ENCODE data around the gene CD163.

DNA sequence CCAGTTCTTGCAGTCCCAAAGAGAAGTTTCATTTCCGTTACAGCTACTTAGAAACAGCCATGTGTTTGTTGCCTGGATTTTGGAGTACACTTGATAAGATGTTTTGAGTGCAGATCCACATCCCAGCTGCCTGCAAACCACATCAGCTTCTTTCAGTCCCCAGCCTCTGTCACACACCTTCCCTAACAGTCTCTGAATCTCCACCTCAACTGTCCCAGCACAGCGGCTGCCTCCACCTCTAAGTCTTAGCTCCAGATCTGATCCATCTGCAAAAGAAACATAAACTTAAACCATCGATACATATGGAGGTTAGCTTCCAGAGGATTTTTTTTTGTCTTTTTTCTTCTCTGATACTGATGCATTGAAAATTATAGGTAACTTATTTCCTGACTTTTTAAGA is 8.4 kb downstream of the CD163 start:
- TF ChIP-seq POLR2AphosphoS5 (IDR thresholded peaks at IDR 0.05; ENCODE audit: low read depth, low read length) (no peak), POLR2A (IDR thresholded peaks at IDR 0.05; ENCODE audit: low read depth, low read length) (no peak), TAF1 (IDR thresholded peaks at IDR 0.05; ENCODE audit: borderline replicate concordance, low read depth, low read length) (no peak)
